Measurements from ENCODE around the gene GORASP2. TPM values are rescaled to one million over a fixed set of nuclear protein-coding genes. Genes with fewer than 3 reads are reported as not detected.

The GORASP2 gene
- polyA plus RNA-seq, 1 donor (not counting 4 experiments of a cell fraction or from before 2014, with no cell fraction given), result 125 TPM

- TF ChIP-seq EZH2 (IDR thresholded peaks at IDR 0.05; ENCODE audit: low read length), result no peak
- no peak for TF ChIP-seq CTCF (optimal IDR thresholded peaks at IDR 0.05 in 1 of 3, IDR thresholded peaks at IDR 0.05 in 1 of 3, conservative IDR thresholded peaks at IDR 0.05 in 1 of 3; ENCODE audit: extremely low read depth in 1 of 3, insufficient read depth in 2 of 3, low read length in 3 of 3)
- peaks cover 20% of the 10 kb centered on the region for H3K4me1 ChIP-seq (ENCODE audit: control insufficient read depth, extremely low read depth, insufficient read depth, low read length)
- no peak overlapping the region for H2AFZ ChIP-seq (ENCODE audit: control insufficient read depth, low read length)
- no peaks in the 10 kb centered on the region for H3K36me3 ChIP-seq (ENCODE audit: control insufficient read depth in 2 of 2, extremely low read depth in 1 of 2, insufficient read depth in 2 of 2, low read length in 2 of 2)
- dilution Hi-C loops (cut with MboI; ENCODE audit: extremely low pct_ligation_motif_present, low sequenced_read_pairs), result no loop called here
- H3K9me3 ChIP-seq (ENCODE audit: control insufficient read depth, low read depth, low read length), result no peaks in the 10 kb centered on the region
- FAIRE-seq, result no peak
- no peaks in the 10 kb centered on the region for H3K9me1 ChIP-seq (ENCODE audit: control insufficient read depth, extremely low read depth, insufficient read depth, low read length)
- no peaks in the 10 kb centered on the region for H4K20me1 ChIP-seq (ENCODE audit: control insufficient read depth, extremely low read depth, insufficient read depth, low read length)
- H3K27me3 ChIP-seq (ENCODE audit: control insufficient read depth, extremely low read depth, insufficient read depth, low read length), result no peaks in the 10 kb centered on the region
- H3K4me2 ChIP-seq (ENCODE audit: control insufficient read depth, extremely low read depth, insufficient read depth, low read depth, low read length), result no peak overlapping the region
- no peak for DNase-seq (ENCODE audit: low read depth, low spot score)
- no peak overlapping the region for H3K4me3 ChIP-seq (ENCODE audit: control insufficient read depth in 2 of 3, extremely low read depth in 1 of 3, insufficient read depth in 2 of 3, low read depth in 1 of 3, low read length in 3 of 3)
- no peaks in the 10 kb centered on the region for H3K79me2 ChIP-seq (ENCODE audit: control insufficient read depth, insufficient read depth, low read length)
- no peak overlapping the region for H3K27ac ChIP-seq (ENCODE audit: control insufficient read depth, insufficient read depth, low read length)
- H3K9ac ChIP-seq (ENCODE audit: control insufficient read depth, extremely low read depth, insufficient read depth, low read length), result no peak overlapping the region
These were observed 46.3 kb upstream of the GORASP2 start for GRCh38 chr2:170882758-170883157.

- Histone ChIP-seq H3K4me1 (ENCODE audit: control insufficient read depth, extremely low read depth, insufficient read depth, low read length) (peaks cover 13% of the 10 kb centered on the region), H3K9me3 (ENCODE audit: control insufficient read depth, low read depth, low read length) (no peaks in the 10 kb centered on the region), H4K20me1 (ENCODE audit: control insufficient read depth, extremely low read depth, insufficient read depth, low read length) (no peaks in the 10 kb centered on the region), H2AFZ (ENCODE audit: control insufficient read depth, low read length) (no peak overlapping the region), H3K4me3 (ENCODE audit: control insufficient read depth in 2 of 3, extremely low read depth in 1 of 3, insufficient read depth in 2 of 3, low read depth in 1 of 3, low read length in 3 of 3) (no peak overlapping the region), H3K36me3 (ENCODE audit: control insufficient read depth in 2 of 2, extremely low read depth in 1 of 2, insufficient read depth in 2 of 2, low read length in 2 of 2) (no peaks in the 10 kb centered on the region), H3K27me3 (ENCODE audit: control insufficient read depth, extremely low read depth, insufficient read depth, low read length) (no peaks in the 10 kb centered on the region), H3K4me2 (ENCODE audit: control insufficient read depth, extremely low read depth, insufficient read depth, low read depth, low read length) (no peak overlapping the region), H3K79me2 (ENCODE audit: control insufficient read depth, insufficient read depth, low read length) (no peaks in the 10 kb centered on the region), H3K9me1 (ENCODE audit: control insufficient read depth, extremely low read depth, insufficient read depth, low read length) (no peaks in the 10 kb centered on the region), H3K9ac (ENCODE audit: control insufficient read depth, extremely low read depth, insufficient read depth, low read length) (no peak overlapping the region), H3K27ac (ENCODE audit: control insufficient read depth, insufficient read depth, low read length) (no peak overlapping the region)
- no peak for DNase-seq (ENCODE audit: low read depth, low spot score)
- dilution Hi-C loops (cut with MboI; ENCODE audit: extremely low pct_ligation_motif_present, low sequenced_read_pairs), result no loop called here
- TF ChIP-seq EZH2 (IDR thresholded peaks at IDR 0.05; ENCODE audit: low read length) (no peak), CTCF (optimal IDR thresholded peaks at IDR 0.05 in 1 of 3, IDR thresholded peaks at IDR 0.05 in 1 of 3, conservative IDR thresholded peaks at IDR 0.05 in 1 of 3; ENCODE audit: extremely low read depth in 1 of 3, insufficient read depth in 2 of 3, low read length in 3 of 3) (no peak)
- FAIRE-seq, result no peak
These were observed 45.4 kb upstream of the GORASP2 start for GRCh38 chr2:170883683-170884082.
